ENCODE measurements around the gene ATXN3.

The ATXN3 gene

GRCh38 chr14:92012121-92012748, 94.1 kb downstream of the ATXN3 start:
- H3K27ac ChIP-seq (ENCODE audit: low read depth in 2 of 2, low read length in 2 of 2): no peak overlapping the region
- no peaks in the 10 kb centered on the region for H3K4me1 ChIP-seq (ENCODE audit: control insufficient read depth in 2 of 2, insufficient read depth in 2 of 2, low read length in 2 of 2)
- no peak overlapping the region for H3K9ac ChIP-seq (ENCODE audit: low read depth in 1 of 2, low read length in 2 of 2)
- H3K4me3 ChIP-seq (ENCODE audit: low read length in 2 of 2): no peak overlapping the region
- H3K36me3 ChIP-seq (ENCODE audit: control insufficient read depth in 2 of 2, insufficient read depth in 2 of 2, low read length in 2 of 2): peaks cover 49 to 60% of the 10 kb centered on the region in 2 donors
- no peaks in the 10 kb centered on the region for H3K27me3 ChIP-seq (ENCODE audit: control insufficient read depth in 2 of 2, insufficient read depth in 2 of 2, low read length in 2 of 2)
- H3K9me3 ChIP-seq (ENCODE audit: control insufficient read depth in 2 of 2, low read length in 2 of 2): no peaks in the 10 kb centered on the region

GRCh38 chr14:92010644-92011043, 95.7 kb downstream of the ATXN3 start:
- Histone ChIP-seq H3K4me3 (ENCODE audit: low read length in 2 of 2) (no peak overlapping the region), H3K9me3 (ENCODE audit: control insufficient read depth in 2 of 2, low read length in 2 of 2) (no peaks in the 10 kb centered on the region), H3K27me3 (ENCODE audit: control insufficient read depth in 2 of 2, insufficient read depth in 2 of 2, low read length in 2 of 2) (no peaks in the 10 kb centered on the region), H3K27ac (ENCODE audit: low read depth in 2 of 2, low read length in 2 of 2) (no peak overlapping the region), H3K4me1 (ENCODE audit: control insufficient read depth in 2 of 2, insufficient read depth in 2 of 2, low read length in 2 of 2) (no peaks in the 10 kb centered on the region), H3K36me3 (ENCODE audit: control insufficient read depth in 2 of 2, insufficient read depth in 2 of 2, low read length in 2 of 2) (peaks cover 45 to 47% of the 10 kb centered on the region in 2 donors), H3K9ac (ENCODE audit: low read depth in 1 of 2, low read length in 2 of 2) (no peak overlapping the region)

GRCh38 chr14:92009604-92010003, 96.8 kb downstream of the ATXN3 start:
- Histone ChIP-seq H3K27me3 (ENCODE audit: control insufficient read depth in 2 of 2, insufficient read depth in 2 of 2, low read length in 2 of 2) (no peaks in the 10 kb centered on the region), H3K9ac (ENCODE audit: low read depth in 1 of 2, low read length in 2 of 2) (no peak overlapping the region), H3K9me3 (ENCODE audit: control insufficient read depth in 2 of 2, low read length in 2 of 2) (no peaks in the 10 kb centered on the region), H3K36me3 (ENCODE audit: control insufficient read depth in 2 of 2, insufficient read depth in 2 of 2, low read length in 2 of 2) (peaks cover 46 to 49% of the 10 kb centered on the region in 2 donors), H3K4me3 (ENCODE audit: low read length in 2 of 2) (no peak overlapping the region), H3K27ac (ENCODE audit: low read depth in 2 of 2, low read length in 2 of 2) (no peak overlapping the region), H3K4me1 (ENCODE audit: control insufficient read depth in 2 of 2, insufficient read depth in 2 of 2, low read length in 2 of 2) (no peaks in the 10 kb centered on the region)
